ENCODE measurements around the gene HPS3. TPM values are rescaled to one million over a fixed set of nuclear protein-coding genes. Genes with fewer than 3 reads are reported as not detected.

Gene HPS3
- total RNA-seq, 1 donor from 2014 or later, result 25.1 TPM

DNA sequence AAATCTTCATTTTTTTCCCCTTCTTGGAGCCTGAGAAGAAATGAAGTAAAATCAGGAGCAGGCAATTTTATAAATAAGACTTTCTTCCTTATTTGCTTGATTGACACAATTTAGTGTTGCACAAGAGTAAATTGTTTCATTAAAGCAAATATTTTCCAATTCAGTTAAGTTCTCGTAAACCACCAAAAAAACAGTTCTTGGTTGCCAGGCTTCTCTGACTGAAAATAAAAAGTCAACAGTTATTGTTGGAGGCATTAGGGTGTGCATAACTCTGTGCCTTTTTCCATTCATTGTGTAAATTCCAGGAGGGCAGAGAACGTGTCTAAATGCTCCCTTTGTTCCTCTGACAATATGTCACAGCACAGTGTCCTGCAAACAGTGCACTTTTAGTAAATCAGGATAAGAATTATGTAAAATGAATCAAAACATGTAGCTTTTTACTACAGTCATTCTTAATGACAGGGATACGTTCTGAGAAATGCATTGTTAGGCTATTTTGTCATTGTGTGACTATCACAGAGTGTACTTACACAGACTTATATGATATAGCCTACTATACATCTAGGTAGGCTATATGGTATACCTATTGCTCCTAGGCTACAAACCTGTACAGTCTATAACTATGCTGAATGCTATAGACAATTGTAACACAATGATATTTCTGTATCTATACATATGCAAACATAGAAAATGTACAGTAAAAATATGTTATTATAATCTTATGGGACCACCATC, 92.5 kb downstream of the HPS3 start, which contains the start of gene CP:
Gene CP, minus strand, starts transcription at position 47 of the 735 bp plus-strand sequence. Its CDS starts 37 bp downstream, at position 10.
- DNase-seq, result no peak
- H3K4me3 ChIP-seq, result peak within 1 kb of the TSS; percentile 27
- ATAC-seq, result no peak

More for the DNA sequence above, 92.5 kb downstream of the HPS3 start, which contains the start of gene CP:
- intact Hi-C loops (cut with DNase I), result no loop called here
- Histone ChIP-seq H3K9me3 (no peaks in the 10 kb centered on the region), H3K36me3 (no peaks in the 10 kb centered on the region), H3K4me1 (peaks cover 28% of the 10 kb centered on the region), H3K27ac (no peak within 1 kb of the TSS), H3K27me3 (ENCODE audit: low read depth) (no peaks in the 10 kb centered on the region)
- TF ChIP-seq, protein P1, sequence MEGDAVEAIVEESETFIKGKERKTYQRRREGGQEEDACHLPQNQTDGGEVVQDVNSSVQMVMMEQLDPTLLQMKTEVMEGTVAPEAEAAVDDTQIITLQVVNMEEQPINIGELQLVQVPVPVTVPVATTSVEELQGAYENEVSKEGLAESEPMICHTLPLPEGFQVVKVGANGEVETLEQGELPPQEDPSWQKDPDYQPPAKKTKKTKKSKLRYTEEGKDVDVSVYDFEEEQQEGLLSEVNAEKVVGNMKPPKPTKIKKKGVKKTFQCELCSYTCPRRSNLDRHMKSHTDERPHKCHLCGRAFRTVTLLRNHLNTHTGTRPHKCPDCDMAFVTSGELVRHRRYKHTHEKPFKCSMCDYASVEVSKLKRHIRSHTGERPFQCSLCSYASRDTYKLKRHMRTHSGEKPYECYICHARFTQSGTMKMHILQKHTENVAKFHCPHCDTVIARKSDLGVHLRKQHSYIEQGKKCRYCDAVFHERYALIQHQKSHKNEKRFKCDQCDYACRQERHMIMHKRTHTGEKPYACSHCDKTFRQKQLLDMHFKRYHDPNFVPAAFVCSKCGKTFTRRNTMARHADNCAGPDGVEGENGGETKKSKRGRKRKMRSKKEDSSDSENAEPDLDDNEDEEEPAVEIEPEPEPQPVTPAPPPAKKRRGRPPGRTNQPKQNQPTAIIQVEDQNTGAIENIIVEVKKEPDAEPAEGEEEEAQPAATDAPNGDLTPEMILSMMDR (IDR thresholded peaks at IDR 0.05), result no peak

Other genes with a start within 250 kb of the HPS3 start
- gene GYG1, start 138.1 kb upstream of the HPS3 start, total RNA-seq, result 51.3 TPM
- 18.5 TPM for gene HLTF, start 43.1 kb upstream of the HPS3 start, total RNA-seq
- 48.9 TPM for gene CP, start 92.2 kb downstream of the HPS3 start, total RNA-seq
- gene TM4SF18, start 204.0 kb downstream of the HPS3 start, total RNA-seq, result 6.5 TPM
- 146 TPM for gene TM4SF1, start 248.0 kb downstream of the HPS3 start, total RNA-seq

Measured in lower lobe of right lung (tissue), 2 donors.